ENCODE results near the gene LCLAT1.
"Not testable (repeated sequence)": the region's sequence is repeated elsewhere in the genome, so short reads cannot be mapped to it uniquely, and the experiment has no call there.

GRCh38 chr2:30495896-30496295 is 48.9 kb downstream of the LCLAT1 start:
- TF ChIP-seq CTCF (IDR thresholded peaks at IDR 0.05; ENCODE audit: low read length); EZH2 (IDR thresholded peaks at IDR 0.05; ENCODE audit: borderline replicate concordance, low read length): not testable (repeated sequence)

Measured in OCI-LY1 (cell line).